ENCODE data around the gene ZNF787.

The ZNF787 gene

GRCh38 chr19:56141417-56141993 is 20.4 kb upstream of the ZNF787 start:
- no peak for TF ChIP-seq EZH2phosphoT487 (IDR thresholded peaks at IDR 0.05; ENCODE audit: low read depth)
- H3K4me1 ChIP-seq (ENCODE audit: low read length): peaks cover 18% of the 10 kb centered on the region
- H2AFZ ChIP-seq (ENCODE audit: low read depth, low read length): no peak overlapping the region
- H3K9ac ChIP-seq (ENCODE audit: low read length): peak overlapping the region; percentile 75
- H3K4me2 ChIP-seq (ENCODE audit: low read length): peak overlapping the region; percentile 66
- peak overlapping the region; percentile 78 for H3K27ac ChIP-seq (ENCODE audit: low read length)
- no peaks in the 10 kb centered on the region for H3K9me3 ChIP-seq (ENCODE audit: insufficient read depth, low read length)
- H4K20me1 ChIP-seq (ENCODE audit: insufficient read depth, low read length): no peaks in the 10 kb centered on the region
- peak overlapping the region; percentile 90 for H3K4me3 ChIP-seq (ENCODE audit: low read length)
- peaks cover 8% of the 10 kb centered on the region for H3K36me3 ChIP-seq (replicated peaks; ENCODE audit: low read depth, low read length)
- H3K27me3 ChIP-seq (ENCODE audit: low read depth, low read length): no peaks in the 10 kb centered on the region
- H3K79me2 ChIP-seq (ENCODE audit: low read length): peaks cover 53% of the 10 kb centered on the region

DNA sequence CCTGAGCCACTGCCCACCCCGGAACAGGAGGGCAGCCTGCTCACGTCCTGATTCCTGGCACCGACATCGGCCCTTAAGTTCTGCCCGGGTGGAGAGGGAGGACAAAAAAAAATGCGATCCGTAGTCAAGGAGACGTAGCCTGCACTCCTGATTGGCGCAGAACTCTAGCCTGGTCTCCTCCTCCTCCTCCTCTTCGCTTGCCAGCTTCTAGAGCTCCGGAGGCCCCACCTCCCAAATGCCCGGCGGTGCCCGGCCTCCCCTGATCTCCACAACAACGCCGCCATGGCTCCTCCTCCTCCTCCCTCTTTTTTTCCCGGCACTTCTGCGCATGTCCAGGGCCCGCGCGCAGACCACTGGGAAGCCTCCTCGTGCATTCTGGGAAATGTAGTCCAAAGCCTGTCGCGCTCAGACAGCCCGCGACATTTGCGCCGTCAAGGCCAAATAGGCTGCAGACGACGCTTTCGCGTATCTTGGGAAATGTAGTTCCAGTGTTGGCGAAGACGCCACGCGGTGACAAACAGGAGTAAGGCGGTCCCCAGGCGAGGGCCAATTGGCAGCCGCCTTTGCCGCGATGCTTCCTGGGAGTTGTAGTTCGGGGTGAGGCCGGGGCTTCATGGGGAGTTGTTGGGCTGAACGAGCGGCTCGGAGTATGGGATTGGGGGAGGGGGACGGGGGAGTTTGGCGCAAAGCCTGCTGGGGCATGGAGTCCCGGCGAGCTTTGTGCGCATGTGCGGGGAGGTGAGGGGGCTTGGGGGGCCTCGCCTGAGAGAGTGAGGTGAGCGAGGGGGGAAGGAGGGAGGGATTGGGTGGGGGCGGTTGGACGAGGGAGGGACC is 19.7 kb upstream of the ZNF787 start, which contains the start of gene ZNF444:
Gene ZNF444, plus strand, starts transcription at position 705 of the 834 bp plus-strand sequence. CDS start 5,625 bp downstream, outside the sequence.
- Histone ChIP-seq H3K4me3 (ENCODE audit: low read length) (peak within 1 kb of the TSS; percentile 90), H3K9me3 (ENCODE audit: insufficient read depth, low read length) (no peaks in the 10 kb centered on the region), H2AFZ (ENCODE audit: low read depth, low read length) (peak within 1 kb of the TSS; percentile 66; the same call in 1 of the 2 replicates), H4K20me1 (ENCODE audit: insufficient read depth, low read length) (no peaks in the 10 kb centered on the region), H3K27ac (ENCODE audit: low read length) (peak within 1 kb of the TSS; percentile 78), H3K79me2 (ENCODE audit: low read length) (peaks cover 49% of the 10 kb centered on the region), H3K9ac (ENCODE audit: low read length) (peak within 1 kb of the TSS; percentile 75), H3K36me3 (replicated peaks; ENCODE audit: low read depth, low read length) (peaks cover 8% of the 10 kb centered on the region), H3K27me3 (ENCODE audit: low read depth, low read length) (no peaks in the 10 kb centered on the region), H3K4me2 (ENCODE audit: low read length) (peak within 1 kb of the TSS; percentile 84), H3K4me1 (ENCODE audit: low read length) (peaks cover 18% of the 10 kb centered on the region)
- no peak for TF ChIP-seq EZH2phosphoT487 (IDR thresholded peaks at IDR 0.05; ENCODE audit: low read depth)
- TF ChIP-seq CTCF (IDR thresholded peaks at IDR 0.05; ENCODE audit: low read depth, low read length): no peak

- Histone ChIP-seq H3K4me2 (ENCODE audit: low read length) (peak overlapping the region; percentile 84), H3K9ac (ENCODE audit: low read length) (peak overlapping the region; percentile 75), H3K4me1 (ENCODE audit: low read length) (peaks cover 18% of the 10 kb centered on the region), H3K27me3 (ENCODE audit: low read depth, low read length) (no peaks in the 10 kb centered on the region), H3K27ac (ENCODE audit: low read length) (peak overlapping the region; percentile 78), H4K20me1 (ENCODE audit: insufficient read depth, low read length) (no peaks in the 10 kb centered on the region), H3K4me3 (ENCODE audit: low read length) (peak overlapping the region; percentile 90), H3K9me3 (ENCODE audit: insufficient read depth, low read length) (no peaks in the 10 kb centered on the region), H2AFZ (ENCODE audit: low read depth, low read length) (peak overlapping the region; percentile 66; the same call in 1 of the 2 replicates), H3K79me2 (ENCODE audit: low read length) (peaks cover 42% of the 10 kb centered on the region), H3K36me3 (replicated peaks; ENCODE audit: low read depth, low read length) (peaks cover 8% of the 10 kb centered on the region)
- TF ChIP-seq EZH2phosphoT487 (IDR thresholded peaks at IDR 0.05; ENCODE audit: low read depth) (no peak), CTCF (IDR thresholded peaks at IDR 0.05; ENCODE audit: low read depth, low read length) (no peak)
Observed at GRCh38 chr19:56139847-56140582, 18.9 kb upstream of the ZNF787 start.

- Histone ChIP-seq H3K4me3 (ENCODE audit: low read length) (no peak overlapping the region), H3K27ac (ENCODE audit: low read length) (no peak overlapping the region), H3K9me3 (ENCODE audit: insufficient read depth, low read length) (no peaks in the 10 kb centered on the region), H3K36me3 (replicated peaks; ENCODE audit: low read depth, low read length) (peaks cover 7% of the 10 kb centered on the region), H3K4me1 (ENCODE audit: low read length) (peaks cover 31% of the 10 kb centered on the region), H4K20me1 (ENCODE audit: insufficient read depth, low read length) (no peaks in the 10 kb centered on the region), H3K4me2 (ENCODE audit: low read length) (no peak overlapping the region), H3K9ac (ENCODE audit: low read length) (no peak overlapping the region), H3K79me2 (ENCODE audit: low read length) (peaks cover 22% of the 10 kb centered on the region), H2AFZ (ENCODE audit: low read depth, low read length) (no peak overlapping the region), H3K27me3 (ENCODE audit: low read depth, low read length) (no peaks in the 10 kb centered on the region)
- no peak for TF ChIP-seq EZH2phosphoT487 (IDR thresholded peaks at IDR 0.05; ENCODE audit: low read depth)
Observed at GRCh38 chr19:56138069-56138468, 17.0 kb upstream of the ZNF787 start.

Data from OCI-LY3 (cell line).